Left lung (tissue), 10 donors: ENCODE measurements around the gene PLPPR1. TPM values are rescaled to one million over a fixed set of nuclear protein-coding genes. Genes with fewer than 3 reads are reported as not detected.
"Not testable (repeated sequence)": the region's sequence is repeated elsewhere in the genome, so short reads cannot be mapped to it uniquely, and the experiment has no call there.

Experiments used
- ATAC-seq: fragments of 200-7000 bp; cut with Tn5 transposase; one replicate; pipeline ENCODE4 v1.9.1; 2020; ENCODE audit warnings: moderate library complexity
- DNase-seq, 4 donors: peaks; one replicate each; pipeline ENCODE4 v3.0.0-alpha.2; 2013 to 2020
- H3K27ac ChIP-seq, 2 donors: fragments of 200-600 bp; sonication (generic) in 1 of 2; one replicate each; pipeline versions ENCODE4 v1.5.0 to v1.8.0; 2020 to 2021
- H3K27me3 ChIP-seq, 2 donors: fragments of 200-600 bp; sonication (generic) in 1 of 2; one replicate each; pipeline versions ENCODE4 v1.5.0 to v1.8.0; 2020 to 2021
- H3K36me3 ChIP-seq, 2 donors: fragments of 200-600 bp; sonication (generic) in 1 of 2; one replicate each; pipeline versions ENCODE4 v1.5.0 to v1.8.0; 2020 to 2021
- H3K4me1 ChIP-seq, 2 donors: fragments of 200-600 bp; one replicate each; pipeline ENCODE4 v1.8.0; 2021
- H3K4me3 ChIP-seq, 2 donors: fragments of 200-600 bp; sonication (generic) in 1 of 2; one replicate each; pipeline versions ENCODE4 v1.5.0 to v1.8.0; 2020 to 2021; ENCODE audit warnings: mild to moderate bottlenecking in 1 of 2
- H3K9me3 ChIP-seq, 2 donors: fragments of 200-600 bp; sonication (generic) in 1 of 2; one replicate each; pipeline versions ENCODE4 v1.5.0 to v1.8.0; 2020 to 2021
- CTCF ChIP-seq, 2 donors: fragments of 200-600 bp; sonication (generic) in 1 of 2; IDR thresholded peaks; one replicate each; pipeline versions ENCODE4 v1.5.0 to v1.8.0; 2021; ENCODE audit warnings: antibody characterized with exemption in 2 of 2
- intact Hi-C, 2 donors: fragments of 100-400 bp; cut with DNase I; formaldehyde crosslinking; loops; one replicate each; pipeline versions ENCODE4 v1.11.2 to v1.14.2; 2022
- polyA plus RNA-seq, 6 donors: library from polyadenylated mRNA; unstranded; fragments of 120-200 nt; gene quantifications; one replicate each; pipeline ENCODE4 v1.2.1, GENCODE V29; 2013; ENCODE audit not compliant: insufficient read length in 6 of 6
- total RNA-seq, 2 donors: library from RNA; stranded (reverse); fragmentation: NEBNext Ultra II Directional; extraction: Animal tissue kit (Norgen Biotek cat#: 25700); gene quantifications; one replicate each; pipeline ENCODE4 v1.2.1, GENCODE V29; 2021
- donor health status: DM: no; HTN: yes; CAD: no.
- donor health status: DM: no; HTN: no; CAD: no.

PLPPR1 gene
- total and polyA plus RNA-seq, 8 donors: 1.6 to 24.5 (median 21.4) TPM

DNA sequence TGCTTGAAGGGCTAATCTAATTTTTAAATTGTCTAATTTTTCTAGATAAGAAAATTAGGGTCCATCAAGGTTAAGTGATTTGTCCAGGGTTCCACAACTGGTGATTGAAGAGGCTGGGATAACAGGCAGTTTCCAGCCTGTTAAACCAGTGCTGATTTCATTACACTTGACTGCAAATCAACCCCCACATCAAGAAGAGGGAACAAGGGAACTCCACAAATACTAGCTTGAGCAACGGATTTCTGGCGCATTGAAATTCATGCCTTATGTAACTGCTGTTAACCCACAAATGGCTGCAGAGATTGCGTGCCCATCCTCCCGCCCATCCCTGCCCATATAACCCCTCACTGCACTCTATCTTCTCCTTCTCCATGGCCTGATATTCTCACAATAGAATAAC is 10.0 kb downstream of the PLPPR1 start:
- ATAC-seq: no peak
- Histone ChIP-seq H3K4me3 (no peak overlapping the region), H3K9me3 (no peaks in the 10 kb centered on the region), H3K27me3 (no peaks in the 10 kb centered on the region), H3K27ac (no peak overlapping the region), H3K4me1 (no peaks in the 10 kb centered on the region), H3K36me3 (no peaks in the 10 kb centered on the region)
- intact Hi-C loops: no loop called here
- no peak for TF ChIP-seq CTCF (IDR thresholded peaks at IDR 0.05)
- DNase-seq: no peak

- H3K27me3 ChIP-seq, H3K36me3 ChIP-seq, H3K9me3 ChIP-seq, DNase-seq, ATAC-seq, H3K4me1 ChIP-seq, intact Hi-C loops, H3K4me3 ChIP-seq, H3K27ac ChIP-seq: not testable (repeated sequence)
These were observed 11.1 kb downstream of the PLPPR1 start for GRCh38 chr9:101039581-101039980.

GRCh38 chr9:101047848-101048397 is 19.4 kb downstream of the PLPPR1 start:
- intact Hi-C loops: no loop called here
- TF ChIP-seq CTCF (IDR thresholded peaks at IDR 0.05): no peak
- no peak for ATAC-seq

DNA sequence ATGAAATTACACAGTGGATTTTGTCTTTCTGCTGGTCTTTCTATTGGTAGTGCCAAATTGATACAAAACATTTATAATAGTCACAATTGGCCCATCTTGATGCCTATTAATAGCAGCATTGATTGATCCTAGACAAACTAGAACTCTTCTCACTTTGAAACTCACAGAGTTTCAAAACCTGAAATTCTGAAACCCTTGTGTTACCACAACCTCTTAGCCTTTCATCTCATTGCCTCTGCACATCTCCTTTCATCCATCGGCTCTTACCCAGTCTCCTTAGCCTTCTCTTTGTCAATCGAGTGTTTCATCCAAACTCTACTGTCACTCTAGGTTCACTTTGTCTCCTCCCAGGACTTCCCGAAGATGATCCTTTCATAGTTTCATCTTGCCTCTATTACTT is 22.1 kb downstream of the PLPPR1 start:
- Histone ChIP-seq H3K4me1 (no peaks in the 10 kb centered on the region), H3K27me3 (no peaks in the 10 kb centered on the region), H3K4me3 (no peak overlapping the region), H3K9me3 (no peaks in the 10 kb centered on the region), H3K27ac (no peak overlapping the region), H3K36me3 (no peaks in the 10 kb centered on the region)
- ATAC-seq (no peak), DNase-seq (no peak)
- intact Hi-C loops: no loop called here
- TF ChIP-seq CTCF (IDR thresholded peaks at IDR 0.05): no peak

More at GRCh38 chr9:101047848-101048397, 19.4 kb downstream of the PLPPR1 start:
- no peak overlapping the region for H3K4me3 ChIP-seq
- H3K36me3 ChIP-seq: no peaks in the 10 kb centered on the region
- no peaks in the 10 kb centered on the region for H3K9me3 ChIP-seq
- H3K27ac ChIP-seq: no peak overlapping the region
- H3K27me3 ChIP-seq: no peaks in the 10 kb centered on the region
- DNase-seq: no peak
- no peaks in the 10 kb centered on the region for H3K4me1 ChIP-seq

GRCh38 chr9:101054657-101055056 is 26.1 kb downstream of the PLPPR1 start:
- Histone ChIP-seq H3K4me1 (no peaks in the 10 kb centered on the region), H3K4me3 (no peak overlapping the region), H3K27ac (no peak overlapping the region), H3K27me3 (no peaks in the 10 kb centered on the region), H3K36me3 (no peaks in the 10 kb centered on the region), H3K9me3 (no peaks in the 10 kb centered on the region)
- no peak for ATAC-seq
- no peak for TF ChIP-seq CTCF (IDR thresholded peaks at IDR 0.05)
- intact Hi-C loops: no loop called here
- no peak for DNase-seq

- no peak for TF ChIP-seq CTCF (IDR thresholded peaks at IDR 0.05)
- no peaks in the 10 kb centered on the region for H3K36me3 ChIP-seq
- no peaks in the 10 kb centered on the region for H3K4me1 ChIP-seq
- ATAC-seq (no peak), DNase-seq (no peak)
- no peaks in the 10 kb centered on the region for H3K27me3 ChIP-seq
- H3K9me3 ChIP-seq: no peaks in the 10 kb centered on the region
- intact Hi-C loops: no loop called here
- H3K4me3 ChIP-seq: no peak overlapping the region
- H3K27ac ChIP-seq: no peak overlapping the region
These were observed 27.0 kb downstream of the PLPPR1 start for GRCh38 chr9:101055516-101055915.
